HG03103 (cell line): ENCODE results near the gene COMP.

Source experiments
- ATAC-seq: cut with Tn5 transposase; IDR thresholded peaks from one replicate; pipeline ENCODE4 v1.9.1; 2021; ENCODE audit warnings: low read depth; ENCODE audit not compliant: unreplicated experiment

Gene COMP

GRCh38 chr19:18771328-18772242 lies 19.5 kb downstream of the COMP start:
- ATAC-seq, result no peak

GRCh38 chr19:18770663-18771327 lies 20.3 kb downstream of the COMP start:
- no peak for ATAC-seq

GRCh38 chr19:18769989-18770528 lies 21.0 kb downstream of the COMP start:
- no peak for ATAC-seq

- ATAC-seq, result no peak
Measured at GRCh38 chr19:18768997-18769891, 21.9 kb downstream of the COMP start.

GRCh38 chr19:18768046-18768771 lies 22.9 kb downstream of the COMP start:
- no peak for ATAC-seq

- no peak for ATAC-seq
Measured at GRCh38 chr19:18765224-18765623, 25.9 kb downstream of the COMP start.

- no peak for ATAC-seq
Measured at GRCh38 chr19:18764591-18765051, 26.5 kb downstream of the COMP start.

GRCh38 chr19:18763674-18764590 lies 27.2 kb downstream of the COMP start:
- no peak for ATAC-seq

- ATAC-seq, result no peak
Measured at GRCh38 chr19:18762125-18763023, 28.7 kb downstream of the COMP start.

GRCh38 chr19:18761531-18762110 lies 29.5 kb downstream of the COMP start:
- ATAC-seq, result no peak

- ATAC-seq, result no peak
Measured at GRCh38 chr19:18760440-18761383, 30.4 kb downstream of the COMP start.

- no peak for ATAC-seq
Measured at GRCh38 chr19:18759995-18760426, 31.1 kb downstream of the COMP start.

GRCh38 chr19:18759304-18759994 lies 31.7 kb downstream of the COMP start:
- no peak for ATAC-seq

- ATAC-seq, result no peak
Measured at GRCh38 chr19:18756896-18757295, 34.2 kb downstream of the COMP start.

GRCh38 chr19:18754501-18754900 lies 36.6 kb downstream of the COMP start:
- ATAC-seq, result no peak

- no peak for ATAC-seq
Measured at GRCh38 chr19:18751571-18751970, 39.5 kb downstream of the COMP start.
